Astrocyte (in vitro differentiated cells and primary cell): ENCODE data around the gene CD19. TPM values are rescaled to one million over a fixed set of nuclear protein-coding genes. Genes with fewer than 3 reads are reported as not detected.

Experiments used
- DNase-seq: peaks from one replicate; pipeline ENCODE4 v3.0.0-alpha.2; 2010; ENCODE audit warnings: low read depth
- FAIRE-seq: peaks from 2 replicates; lab custom pipeline; 2011; peaks lifted over from hg19 to GRCh38; lab: Jason Lieb, UNC
- H2AFZ ChIP-seq: 2 replicates; pipeline ENCODE4 v1.6.0; 2012; ENCODE audit warnings: low read depth, low read length, inconsistent platforms
- H3K27ac ChIP-seq: 2 replicates; pipeline ENCODE4 v1.5.1; 2011; ENCODE audit warnings: low read depth, low read length, inconsistent platforms
- H3K27me3 ChIP-seq: 2 replicates; pipeline ENCODE4 v1.6.0; 2011; ENCODE audit warnings: low read length, inconsistent platforms; ENCODE audit not compliant: insufficient read depth
- H3K36me3 ChIP-seq: 2 replicates; pipeline ENCODE4 v1.5.1; 2011; ENCODE audit warnings: low read length, inconsistent platforms; ENCODE audit not compliant: insufficient read depth
- H3K4me1 ChIP-seq: 2 replicates; pipeline ENCODE4 v1.5.1; 2011; ENCODE audit warnings: low read length, inconsistent platforms; ENCODE audit not compliant: insufficient read depth
- H3K4me2 ChIP-seq: 2 replicates; pipeline ENCODE4 v1.6.0; 2012; ENCODE audit warnings: low read length, inconsistent platforms
- H3K4me3 ChIP-seq: 2 replicates; pipeline ENCODE4 v1.5.1; 2011; ENCODE audit warnings: low read depth, mild to moderate bottlenecking, low read length, inconsistent platforms; ENCODE audit not compliant: insufficient read depth
- H3K79me2 ChIP-seq: 2 replicates; pipeline ENCODE4 v1.6.0; 2012; ENCODE audit warnings: mild to moderate bottlenecking, low read length, inconsistent platforms; ENCODE audit not compliant: insufficient read depth
- H3K9ac ChIP-seq: 2 replicates; pipeline ENCODE4 v1.6.0; 2012; ENCODE audit warnings: mild to moderate bottlenecking, low read length, inconsistent platforms
- H3K9me3 ChIP-seq: 2 replicates; pipeline ENCODE4 v1.5.1; 2012; ENCODE audit warnings: low read depth, mild to moderate bottlenecking, low read length, inconsistent platforms; ENCODE audit not compliant: insufficient read depth
- H4K20me1 ChIP-seq: 2 replicates; pipeline ENCODE4 v1.6.0; 2012; ENCODE audit warnings: low read length, inconsistent platforms; ENCODE audit not compliant: insufficient read depth
- H3K27ac Mint-ChIP-seq: one replicate; pipeline ENCODE4 v1.8.0; 2021; ENCODE audit warnings: mild to moderate bottlenecking, mixed read lengths; ENCODE audit not compliant: unreplicated experiment
- H3K27me3 Mint-ChIP-seq: one replicate; pipeline ENCODE4 v1.8.0; 2021; ENCODE audit warnings: low read depth, mixed read lengths; ENCODE audit not compliant: unreplicated experiment
- H3K36me3 Mint-ChIP-seq: one replicate; pipeline ENCODE4 v1.8.0; 2021; ENCODE audit warnings: low read depth, mixed read lengths; ENCODE audit not compliant: unreplicated experiment
- H3K4me1 Mint-ChIP-seq: one replicate; pipeline ENCODE4 v1.8.0; 2021; ENCODE audit warnings: low read depth, mixed read lengths; ENCODE audit not compliant: unreplicated experiment
- H3K4me3 Mint-ChIP-seq: one replicate; pipeline ENCODE4 v1.8.0; 2021; ENCODE audit warnings: mild to moderate bottlenecking, moderate library complexity, mixed read lengths; ENCODE audit not compliant: unreplicated experiment
- H3K9me3 Mint-ChIP-seq: one replicate; pipeline ENCODE4 v1.8.0; 2021; ENCODE audit warnings: mild to moderate bottlenecking, mixed read lengths; ENCODE audit not compliant: unreplicated experiment
- CTCF ChIP-seq: IDR thresholded peaks from 2 replicates; pipeline ENCODE4 v1.5.1; 2011; ENCODE audit warnings: low read depth, mild to moderate bottlenecking, inconsistent platforms, low read length, moderate library complexity; ENCODE audit not compliant: insufficient read depth
- EZH2 ChIP-seq: IDR thresholded peaks from 2 replicates; pipeline ENCODE4 v1.6.1; 2012; ENCODE audit warnings: mild to moderate bottlenecking, low read length, inconsistent platforms; ENCODE audit not compliant: insufficient read depth
- total RNA-seq: library from RNA; stranded (reverse); gene quantifications from 2 replicates; pipeline ENCODE4 v1.2.1, GENCODE V29; 2021

Gene CD19
- total RNA-seq, 1 donor from 2014 or later: not detected

GRCh38 chr16:28930203-28930602 lies 1.6 kb upstream of the CD19 start:
- FAIRE-seq (no peak), DNase-seq (no peak)
- Histone ChIP-seq H3K4me1 (no peaks in the 10 kb centered on the region), H3K4me2 (no peak overlapping the region), H2AFZ (no peak overlapping the region), H3K9me3 (no peaks in the 10 kb centered on the region), H3K9ac (no peak overlapping the region), H3K36me3 (no peaks in the 10 kb centered on the region), H3K27ac (no peak overlapping the region), H3K4me3 (no peak overlapping the region), H3K79me2 (no peaks in the 10 kb centered on the region), H4K20me1 (no peaks in the 10 kb centered on the region), H3K27me3 (no peaks in the 10 kb centered on the region)
- H3K4me3 Mint-ChIP-seq: no peak overlapping the region
- H3K4me1 Mint-ChIP-seq: no peaks in the 10 kb centered on the region
- H3K36me3 Mint-ChIP-seq: no peaks in the 10 kb centered on the region
- no peaks in the 10 kb centered on the region for H3K9me3 Mint-ChIP-seq
- H3K27me3 Mint-ChIP-seq: peaks cover 12% of the 10 kb centered on the region
- no peak overlapping the region for H3K27ac Mint-ChIP-seq
- TF ChIP-seq CTCF (no peak), EZH2 (no peak)

GRCh38 chr16:28930652-28931051 lies 1.1 kb upstream of the CD19 start:
- no peak for FAIRE-seq
- H3K27ac Mint-ChIP-seq: no peak overlapping the region
- no peak overlapping the region for H3K4me3 Mint-ChIP-seq
- no peaks in the 10 kb centered on the region for H3K9me3 ChIP-seq
- H3K27me3 Mint-ChIP-seq: peaks cover 17% of the 10 kb centered on the region
- no peak overlapping the region for H3K4me2 ChIP-seq
- H2AFZ ChIP-seq: no peak overlapping the region
- no peak overlapping the region for H3K9ac ChIP-seq
- H3K4me3 ChIP-seq: no peak overlapping the region
- no peak overlapping the region for H3K27ac ChIP-seq
- H3K79me2 ChIP-seq: no peaks in the 10 kb centered on the region
- peaks cover 2% of the 10 kb centered on the region for H3K9me3 Mint-ChIP-seq
- no peaks in the 10 kb centered on the region for H4K20me1 ChIP-seq
- DNase-seq: no peak
- no peak for TF ChIP-seq EZH2
- TF ChIP-seq CTCF: no peak
- no peaks in the 10 kb centered on the region for H3K4me1 ChIP-seq
- H3K4me1 Mint-ChIP-seq: no peaks in the 10 kb centered on the region
- no peaks in the 10 kb centered on the region for H3K27me3 ChIP-seq
- no peaks in the 10 kb centered on the region for H3K36me3 Mint-ChIP-seq
- no peaks in the 10 kb centered on the region for H3K36me3 ChIP-seq

GRCh38 chr16:28932339-28933141 lies 769 bp downstream of the CD19 start:
- DNase-seq: no peak
- Histone ChIP-seq H3K27ac (no peak overlapping the region), H3K4me1 (no peaks in the 10 kb centered on the region), H2AFZ (no peak overlapping the region), H3K9ac (no peak overlapping the region), H3K36me3 (no peaks in the 10 kb centered on the region), H3K4me2 (no peak overlapping the region), H3K27me3 (no peaks in the 10 kb centered on the region), H3K79me2 (no peaks in the 10 kb centered on the region), H4K20me1 (no peaks in the 10 kb centered on the region), H3K9me3 (no peaks in the 10 kb centered on the region), H3K4me3 (no peak overlapping the region)
- Mint-ChIP-seq H3K4me1 (no peaks in the 10 kb centered on the region), H3K27me3 (peaks cover 21% of the 10 kb centered on the region), H3K9me3 (peaks cover 5% of the 10 kb centered on the region), H3K36me3 (peaks cover 3% of the 10 kb centered on the region), H3K4me3 (no peak overlapping the region), H3K27ac (no peak overlapping the region)
- FAIRE-seq: no peak
- no peak for TF ChIP-seq CTCF
- TF ChIP-seq EZH2: no peak
